H1 (cell line): ENCODE results near the gene TGFA.

Experiments
- CTCF ChIP-seq, 3 experiments: IDR thresholded peaks; 1 replicate in 2 of 3; 2 replicates in 1 of 3; pipeline versions ENCODE4 v1.5.1 to v1.6.1; 2011; ENCODE audit warnings: low read length in 3 of 3, mild to moderate bottlenecking in 3 of 3, inconsistent platforms in 2 of 3, low read depth in 1 of 3, moderate library complexity in 1 of 3; ENCODE audit not compliant: insufficient read depth in 1 of 3; ENCODE audit errors: control extremely low read depth in 1 of 3
- EZH2 ChIP-seq: fragments of 200-600 bp; sonication (generic); IDR thresholded peaks from 2 replicates; pipeline ENCODE4 v1.7.1; 2012; ENCODE audit warnings: low read depth, mild to moderate bottlenecking, moderate library complexity, low read length, inconsistent platforms; ENCODE audit not compliant: severe bottlenecking
- MAX ChIP-seq: IDR thresholded peaks from 2 replicates; pipeline ENCODE4 v1.6.1; 2012; ENCODE audit warnings: inconsistent platforms
- POLR2A ChIP-seq, 2 experiments: IDR thresholded peaks; 1 replicate in 1 of 2; 2 replicates in 1 of 2; pipeline ENCODE4 v1.6.1; 2011; ENCODE audit warnings: low read depth in 2 of 2, low read length in 2 of 2, mild to moderate bottlenecking in 2 of 2; ENCODE audit errors: control extremely low read depth in 1 of 2
- SUZ12 ChIP-seq: fragments of 200-600 bp; sonication (generic); IDR thresholded peaks from 2 replicates; pipeline ENCODE4 v1.6.1; 2012; ENCODE audit warnings: mild to moderate bottlenecking, inconsistent platforms, low read length, moderate library complexity, mixed read lengths
- YY1 ChIP-seq: IDR thresholded peaks from 2 replicates; pipeline ENCODE4 v1.6.1; 2011; ENCODE audit warnings: low read depth, mild to moderate bottlenecking, low read length

- no peak for TF ChIP-seq POLR2A (IDR thresholded peaks at IDR 0.05; ENCODE audit: control extremely low read depth in 1 of 2, low read depth in 2 of 2, low read length in 2 of 2)
- TF ChIP-seq MAX: no peak
- TF ChIP-seq CTCF (IDR thresholded peaks at IDR 0.05; ENCODE audit: control extremely low read depth in 1 of 3, insufficient read depth in 1 of 3, low read depth in 1 of 3, low read length in 3 of 3): no peak
- no peak for TF ChIP-seq YY1
- no peak for TF ChIP-seq SUZ12
- TF ChIP-seq EZH2: no peak
Observed at GRCh38 chr2:70418514-70418913, 135.1 kb downstream of the TGFA start.
